Psoas muscle (tissue), 8 donors: ENCODE measurements around the gene KCTD18. TPM values are rescaled to one million over a fixed set of nuclear protein-coding genes. Genes with fewer than 3 reads are reported as not detected.

Experiments
- ATAC-seq, 4 donors: fragments of 200-7000 bp; cut with Tn5 transposase; one replicate each; pipeline ENCODE4 v1.9.1; 2020; ENCODE audit warnings: moderate library complexity in 3 of 4, mild to moderate bottlenecking in 2 of 4
- DNase-seq, 2 donors: peaks; one replicate each; pipeline ENCODE4 v3.0.0-alpha.2; 2020
- H3K27ac ChIP-seq: fragments of 200-600 bp; one replicate; pipeline ENCODE4 v1.8.0; 2022
- H3K27me3 ChIP-seq, 3 donors: fragments of 200-600 bp in 1 of 3; one replicate each; pipeline versions ENCODE4 v1.6.1 to v1.8.0; 2013 to 2022; ENCODE audit warnings: low read length in 2 of 3, mild to moderate bottlenecking in 2 of 3, moderate library complexity in 1 of 3; ENCODE audit not compliant: insufficient read depth in 3 of 3
- H3K36me3 ChIP-seq, 2 donors: fragments of 200-600 bp in 1 of 2; one replicate each; pipeline versions ENCODE4 v1.6.1 to v1.8.0; 2013 to 2022; ENCODE audit warnings: low read depth in 1 of 2, mild to moderate bottlenecking in 1 of 2, moderate library complexity in 1 of 2; ENCODE audit not compliant: insufficient read depth in 1 of 2
- H3K4me1 ChIP-seq: fragments of 200-600 bp; one replicate; pipeline ENCODE4 v1.8.0; 2022
- H3K4me3 ChIP-seq: fragments of 200-600 bp; one replicate; pipeline ENCODE4 v1.8.0; 2022; ENCODE audit warnings: mild to moderate bottlenecking
- H3K9me3 ChIP-seq: fragments of 200-600 bp; one replicate; pipeline ENCODE4 v1.8.0; 2022
- CTCF ChIP-seq: fragments of 200-600 bp; IDR thresholded peaks from one replicate; pipeline ENCODE4 v1.8.0; 2022; ENCODE audit warnings: antibody characterized with exemption
- WGBS, 3 donors: extraction: QIAGEN DNeasy Blood & Tissue Kit; methylation state at CpG; one replicate each; pipeline versions ENCODE4 v1.1.6 to v1.1.7; 2013; 5-methylcytosine and 5-hydroxymethylcytosine counted together
- intact Hi-C, 2 donors: fragments of 100-400 bp; cut with DNase I; formaldehyde crosslinking; loops; one replicate each; pipeline versions ENCODE4 v1.11.0 to v1.14.2; 2022
- polyA plus RNA-seq, 3 donors: library from polyadenylated mRNA; stranded (reverse); fragments of 200-250 nt; gene quantifications; one replicate each; pipeline ENCODE4 v1.2.3, GENCODE V29; 2013
- total RNA-seq, 4 donors: library from RNA; stranded (reverse); fragmentation: NEBNext Ultra II Directional in 2 of 4; extraction: Animal tissue kit (Norgen Biotek cat#: 25700) in 2 of 4; gene quantifications; one replicate each; pipeline versions ENCODE4 v1.2.1 to v1.2.4, GENCODE V29; 2021 to 2023
- donor health status: healthy with polysubstance abuse.
- donor health status: DM: no; HTN: no; CAD: no; lungs with moderate emphysema.
- donor health status: Bipolar disorder and iron deficiency.
- donor health status: healthy.
- donor health status: DM: yes; HTN: yes; CAD: no.
- donor health status: DM: no; HTN: no; CAD: no.
- donor health status: DM: no; HTN: no; CAD: no.
- donor health status: DM: yes; HTN: yes; CAD: no.

Gene KCTD18
- total and polyA plus RNA-seq, 7 donors: 7.1 to 24.0 (median 10.3) TPM

DNA sequence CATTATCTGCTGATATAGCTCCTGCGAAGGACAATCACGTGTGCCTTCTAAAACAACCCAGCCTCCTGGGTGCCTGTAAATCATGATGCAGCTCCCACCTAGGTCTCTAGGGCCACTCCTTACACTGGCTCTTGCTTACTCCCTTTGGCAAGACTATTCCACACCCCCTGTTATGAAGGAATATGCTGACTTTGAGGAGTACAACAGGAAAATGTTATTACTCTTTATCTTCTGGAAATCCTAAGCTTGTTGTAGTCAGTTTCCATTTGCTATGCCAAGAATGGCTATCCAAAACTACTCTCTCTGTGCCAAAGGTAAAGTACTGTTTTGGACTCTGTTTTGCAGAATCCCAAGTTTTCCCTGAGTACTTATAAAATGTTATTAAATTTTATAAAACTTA is 23.9 kb upstream of the KCTD18 start:
- intact Hi-C loops: no loop called here
- Histone ChIP-seq H3K27ac (no peak overlapping the region), H3K27me3 (no peaks in the 10 kb centered on the region), H3K4me1 (no peaks in the 10 kb centered on the region), H3K4me3 (no peak overlapping the region), H3K36me3 (no peaks in the 10 kb centered on the region), H3K9me3 (no peaks in the 10 kb centered on the region)
- WGBS, 3 donors: 83 to 88% (median 84%) methylated on average over 2 of the region's 2 CpGs
- DNase-seq (no peak), ATAC-seq (no peak)
- TF ChIP-seq CTCF: no peak

DNA sequence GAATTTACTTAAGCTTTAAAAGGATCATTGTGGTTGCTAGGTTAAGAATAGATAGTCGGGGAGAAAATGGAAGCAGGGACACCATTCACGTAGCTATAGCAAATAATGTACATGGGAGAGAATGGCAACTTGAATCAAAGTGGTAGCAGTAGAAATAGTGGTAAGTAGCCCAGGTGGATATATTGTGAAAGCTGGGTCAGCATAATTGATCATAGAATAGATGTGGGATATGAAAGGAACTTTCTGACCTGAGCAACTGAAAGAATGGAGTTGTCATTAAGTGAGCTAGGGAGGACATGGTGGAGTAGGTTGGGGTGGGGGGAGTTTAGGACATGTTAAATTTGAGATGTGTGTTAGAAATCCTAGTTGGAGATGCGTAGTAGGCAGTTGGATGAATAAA is 18.4 kb upstream of the KCTD18 start:
- Histone ChIP-seq H3K4me3 (no peak overlapping the region), H3K27ac (no peak overlapping the region), H3K4me1 (peaks cover 7% of the 10 kb centered on the region), H3K9me3 (no peaks in the 10 kb centered on the region), H3K27me3 (no peaks in the 10 kb centered on the region), H3K36me3 (no peaks in the 10 kb centered on the region)
- TF ChIP-seq CTCF: no peak
- DNase-seq (no peak), ATAC-seq (no peak)
- intact Hi-C loops: no loop called here
- 64 to 93% (median 87%) methylated on average over 3 of the region's 3 CpGs for WGBS, 3 donors

- WGBS, 3 donors: 0% methylated on average over 56 of the region's 56 CpGs
- Histone ChIP-seq H3K27ac (peak within 1 kb of the TSS; percentile 39), H3K4me1 (peaks cover 7% of the 10 kb centered on the region), H3K36me3 (no peaks in the 10 kb centered on the region), H3K27me3 (peaks cover 0 to 8% (median 0%) of the 10 kb centered on the region in 3 donors), H3K9me3 (no peaks in the 10 kb centered on the region), H3K4me3 (peak within 1 kb of the TSS; percentile 87)
- ATAC-seq: peak; percentile 100
- peak; percentile 94 to 97 for DNase-seq
- TF ChIP-seq CTCF: no peak
- intact Hi-C loops: no loop called here
These were observed 16.2 kb upstream of the KCTD18 start, which contains the start of gene SGO2 for GRCh38 chr2:200525882-200526651. Gene SGO2 (plus strand): TSS chr2:200526207. CDS start chr2:200532976, 6,769 bp downstream.

DNA sequence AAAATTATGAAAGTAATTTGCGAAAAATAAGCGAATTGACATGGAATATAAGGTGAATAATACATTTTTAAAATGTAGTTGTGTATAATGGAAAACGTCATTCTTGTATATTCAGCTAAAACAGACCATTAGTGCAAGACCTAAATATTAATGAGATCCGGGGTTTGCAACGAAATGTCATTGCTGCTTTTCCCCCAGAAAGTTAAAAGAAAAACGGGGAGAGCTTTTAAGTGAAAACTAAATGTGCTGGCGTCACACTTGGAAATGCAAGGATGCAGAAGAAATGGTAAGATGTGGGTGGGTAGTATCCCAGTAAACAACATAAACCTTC is 15.6 kb upstream of the KCTD18 start:
- Histone ChIP-seq H3K27me3 (peaks cover 0 to 8% (median 3%) of the 10 kb centered on the region in 3 donors), H3K36me3 (no peaks in the 10 kb centered on the region), H3K27ac (peak overlapping the region; percentile 39), H3K4me3 (peak overlapping the region; percentile 87), H3K9me3 (no peaks in the 10 kb centered on the region), H3K4me1 (peaks cover 7% of the 10 kb centered on the region)
- no peak for ATAC-seq
- no peak for DNase-seq
- WGBS, 3 donors: 19 to 25% (median 23%) methylated on average over 7 of the region's 7 CpGs
- intact Hi-C loops: no loop called here
- no peak for TF ChIP-seq CTCF

DNA sequence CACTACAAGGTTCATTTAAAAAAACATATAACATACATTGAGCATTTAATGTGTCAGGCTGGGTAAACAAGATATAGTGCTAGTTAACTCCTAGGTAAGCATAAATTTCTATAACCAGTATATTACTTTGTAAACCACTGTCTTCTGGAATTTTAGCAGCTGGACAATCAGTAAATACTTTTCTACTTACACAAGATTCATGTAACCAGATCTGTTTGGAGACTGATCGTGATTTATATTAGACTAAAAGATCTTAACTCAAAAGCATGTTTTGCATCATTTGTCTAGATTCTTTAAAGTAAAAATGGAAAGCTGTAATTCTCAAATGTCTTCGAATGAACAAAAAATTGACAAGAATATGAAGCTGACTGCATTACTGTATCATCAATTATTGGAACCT is 15.2 kb upstream of the KCTD18 start:
- no peak for TF ChIP-seq CTCF
- Histone ChIP-seq H3K4me3 (peak overlapping the region; percentile 87), H3K27ac (no peak overlapping the region), H3K27me3 (peaks cover 0 to 8% (median 3%) of the 10 kb centered on the region in 3 donors), H3K9me3 (no peaks in the 10 kb centered on the region), H3K4me1 (peaks cover 7% of the 10 kb centered on the region), H3K36me3 (no peaks in the 10 kb centered on the region)
- ATAC-seq: no peak
- 62 to 72% (median 69%) methylated on average over 2 of the region's 2 CpGs for WGBS, 3 donors
- DNase-seq: no peak
- intact Hi-C loops: no loop called here
